HG03469 (cell line): ENCODE results near the gene CNGA4.
"Not testable (repeated sequence)": the region's sequence is repeated elsewhere in the genome, so short reads cannot be mapped to it uniquely, and the experiment has no call there.

Experiments
- ATAC-seq: cut with Tn5 transposase; IDR thresholded peaks from one replicate; pipeline ENCODE4 v1.9.1; 2021; ENCODE audit warnings: mild to moderate bottlenecking, moderate library complexity, moderate number of reproducible peaks; ENCODE audit not compliant: unreplicated experiment

The CNGA4 gene

DNA sequence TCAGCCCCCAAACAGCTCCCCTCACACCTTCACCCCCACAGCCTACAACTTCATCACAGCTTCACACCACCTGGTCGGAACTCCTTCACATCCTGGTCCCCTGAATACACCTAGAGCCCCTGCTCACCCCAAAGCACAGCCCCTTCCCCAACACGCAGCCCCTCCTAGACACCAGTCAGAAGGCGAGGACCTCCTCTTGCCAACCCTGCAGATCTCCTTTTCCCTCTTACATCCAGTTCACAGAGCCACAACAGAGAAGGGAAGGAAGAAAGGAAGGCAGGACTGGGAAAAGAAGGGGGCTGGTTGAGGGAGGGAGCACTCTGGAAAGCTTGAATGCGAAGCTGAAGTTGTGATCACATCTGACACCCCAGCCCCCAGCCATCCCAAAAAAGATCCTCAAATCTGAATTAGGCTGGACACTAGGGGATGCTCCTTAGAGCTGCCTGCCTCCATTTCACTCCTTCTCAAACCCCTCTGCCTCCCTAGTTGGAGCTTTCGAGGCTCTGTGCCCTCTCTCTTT lies 21.4 kb downstream of the CNGA4 start:
- no peak for ATAC-seq

DNA sequence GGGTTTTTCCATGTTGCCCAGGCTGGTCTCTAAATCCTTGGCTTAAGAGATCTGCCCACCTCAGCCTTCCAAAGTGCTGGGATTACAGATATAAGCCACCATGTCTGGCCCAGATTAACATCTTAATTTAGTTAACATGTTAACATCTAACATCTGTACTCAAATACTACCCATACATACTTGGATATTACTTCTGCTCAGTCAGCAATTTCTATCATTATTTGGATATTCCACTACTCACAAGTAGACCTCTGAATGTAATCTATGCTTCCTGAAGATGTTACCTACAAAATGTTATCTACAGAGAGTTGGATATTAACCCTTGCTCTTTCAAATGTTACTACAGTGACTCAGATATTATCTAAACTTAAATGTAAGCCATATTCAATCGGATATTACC lies 24.8 kb downstream of the CNGA4 start:
- no peak for ATAC-seq

DNA sequence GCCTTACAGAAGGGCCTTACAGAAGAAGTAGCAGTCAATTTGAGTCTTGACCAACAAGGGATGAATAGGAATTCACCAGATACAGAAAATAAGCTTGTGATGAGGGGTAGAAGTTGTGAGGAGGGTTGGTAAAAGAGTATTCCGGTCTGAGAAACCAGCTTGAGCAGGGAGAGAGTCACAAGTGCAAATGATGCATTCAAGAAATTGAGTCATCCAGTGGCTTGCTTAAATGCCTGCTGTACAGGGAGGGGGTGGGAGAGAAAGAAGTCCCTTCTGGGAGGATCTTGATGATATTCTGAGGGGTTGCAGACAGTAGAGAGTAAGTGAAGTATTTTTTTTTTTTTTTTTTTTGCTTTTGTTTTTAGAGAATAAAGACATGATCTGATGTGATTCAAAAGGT lies 29.9 kb downstream of the CNGA4 start:
- no peak for ATAC-seq

DNA sequence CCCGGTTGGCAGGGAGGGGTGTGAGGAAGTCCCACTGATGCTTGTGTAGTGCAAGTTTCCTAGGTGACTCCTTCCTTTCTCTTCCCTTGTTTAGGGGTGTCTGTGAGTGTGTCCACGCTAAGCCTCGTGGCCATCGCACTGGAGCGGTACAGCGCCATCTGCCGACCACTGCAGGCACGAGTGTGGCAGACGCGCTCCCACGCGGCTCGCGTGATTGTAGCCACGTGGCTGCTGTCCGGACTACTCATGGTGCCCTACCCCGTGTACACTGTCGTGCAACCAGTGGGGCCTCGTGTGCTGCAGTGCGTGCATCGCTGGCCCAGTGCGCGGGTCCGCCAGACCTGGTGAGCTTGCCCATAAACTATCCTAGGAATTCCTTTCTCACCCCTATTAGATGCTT lies 31.1 kb downstream of the CNGA4 start:
- ATAC-seq, result no peak

DNA sequence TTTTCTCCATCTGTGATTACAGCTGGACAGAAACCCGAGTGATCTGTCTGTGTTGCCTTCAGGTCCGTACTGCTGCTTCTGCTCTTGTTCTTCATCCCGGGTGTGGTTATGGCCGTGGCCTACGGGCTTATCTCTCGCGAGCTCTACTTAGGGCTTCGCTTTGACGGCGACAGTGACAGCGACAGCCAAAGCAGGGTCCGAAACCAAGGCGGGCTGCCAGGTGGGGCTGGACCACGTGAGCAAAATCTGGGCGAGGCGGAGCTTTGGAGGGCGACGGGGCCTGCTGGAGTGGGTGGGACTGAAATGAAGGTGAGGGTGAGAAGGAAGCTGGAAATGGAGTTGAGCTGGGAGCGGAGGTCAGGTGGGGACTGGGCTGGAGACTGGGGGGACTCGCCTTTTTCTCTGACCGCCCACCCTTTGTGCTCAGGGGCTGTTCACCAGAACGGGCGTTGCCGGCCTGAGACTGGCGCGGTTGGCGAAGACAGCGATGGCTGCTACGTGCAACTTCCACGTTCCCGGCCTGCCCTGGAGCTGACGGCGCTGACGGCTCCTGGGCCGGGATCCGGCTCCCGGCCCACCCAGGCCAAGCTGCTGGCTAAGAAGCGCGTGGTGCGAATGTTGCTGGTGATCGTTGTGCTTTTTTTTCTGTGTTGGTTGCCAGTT lies 31.8 kb downstream of the CNGA4 start:
- ATAC-seq, result no peak

DNA sequence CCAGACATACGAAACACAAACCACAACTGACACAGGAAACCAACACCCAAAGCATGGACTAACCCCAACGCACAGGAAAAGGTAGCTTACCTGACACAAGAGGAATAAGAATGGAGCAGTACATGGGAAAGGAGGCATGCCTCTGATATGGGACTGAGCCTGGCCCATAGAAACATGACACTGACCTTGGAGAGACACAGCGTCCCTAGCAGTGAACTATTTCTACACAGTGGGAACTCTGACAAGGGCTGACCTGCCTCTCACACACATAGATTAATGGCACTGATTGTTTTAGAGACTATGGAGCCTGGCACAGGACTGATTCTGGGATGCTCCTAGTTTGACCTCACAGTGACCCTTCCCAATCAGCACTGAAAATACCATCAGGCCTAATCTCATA lies 32.7 kb downstream of the CNGA4 start:
- no peak for ATAC-seq

DNA sequence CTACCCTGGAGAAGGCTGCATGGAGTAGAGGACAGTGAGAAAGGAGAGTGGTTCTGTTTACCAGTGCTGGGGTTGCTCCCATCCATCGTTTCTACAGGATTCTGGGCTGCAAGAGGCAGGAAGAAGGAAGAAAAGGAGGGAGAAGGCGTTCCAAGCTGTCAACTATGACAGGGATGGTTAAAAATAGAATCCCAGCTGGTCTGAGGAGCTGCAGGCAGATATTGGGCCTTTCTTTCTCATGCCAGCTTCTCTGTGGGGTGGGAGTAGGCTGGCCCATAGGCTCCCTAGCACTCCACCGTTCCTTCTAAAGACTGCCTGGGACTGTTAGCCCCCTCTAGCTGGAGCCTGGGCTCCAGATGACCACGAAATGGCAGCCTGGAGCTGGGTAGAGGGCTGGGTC lies 34.3 kb downstream of the CNGA4 start:
- no peak for ATAC-seq

DNA sequence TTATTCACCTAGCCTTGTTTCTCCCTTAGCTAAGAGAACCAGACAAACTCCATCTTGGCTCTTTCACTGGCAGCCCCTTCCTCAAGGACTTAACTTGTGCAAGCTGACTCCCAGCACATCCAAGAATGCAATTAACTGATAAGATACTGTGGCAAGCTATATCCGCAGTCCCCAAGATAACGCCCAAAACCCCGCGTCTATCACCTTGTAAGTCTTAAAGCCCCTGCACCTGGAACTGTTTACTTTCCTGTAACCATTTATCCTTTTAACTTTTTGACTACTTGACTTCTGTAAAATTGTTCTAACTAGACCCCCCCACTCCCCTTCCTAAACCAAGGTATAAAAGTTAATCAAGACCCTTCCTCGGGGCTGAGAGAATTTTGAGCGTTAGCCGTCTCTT lies 41.9 kb downstream of the CNGA4 start:
- ATAC-seq, result not testable (repeated sequence)

DNA sequence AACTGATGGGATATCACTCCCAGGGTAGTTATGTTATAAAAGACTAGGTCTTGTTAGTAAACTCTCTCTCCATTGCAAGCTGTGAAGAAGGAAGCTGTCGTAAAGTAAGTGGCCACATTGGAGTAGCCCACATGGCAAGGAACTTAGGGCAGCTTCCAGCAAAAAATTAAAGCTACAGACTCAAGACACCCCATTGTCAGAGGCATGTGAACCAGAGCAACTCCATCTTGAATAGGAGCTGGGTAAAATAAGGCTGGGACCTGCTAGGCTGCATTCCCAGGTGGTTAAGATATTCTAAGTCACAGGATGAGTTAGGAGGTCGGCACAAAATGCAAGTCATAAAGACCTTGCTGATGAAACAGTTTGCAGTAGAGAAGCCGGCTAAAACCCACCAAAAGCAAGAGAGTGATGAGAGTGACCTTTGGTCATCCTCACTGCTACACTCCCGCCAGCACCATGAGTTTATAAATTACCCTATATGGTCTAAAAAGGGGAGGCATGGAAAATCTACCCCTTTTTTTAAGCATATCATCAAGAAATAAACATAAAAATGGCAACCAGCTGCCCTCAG lies 44.6 kb downstream of the CNGA4 start:
- ATAC-seq, result no peak

DNA sequence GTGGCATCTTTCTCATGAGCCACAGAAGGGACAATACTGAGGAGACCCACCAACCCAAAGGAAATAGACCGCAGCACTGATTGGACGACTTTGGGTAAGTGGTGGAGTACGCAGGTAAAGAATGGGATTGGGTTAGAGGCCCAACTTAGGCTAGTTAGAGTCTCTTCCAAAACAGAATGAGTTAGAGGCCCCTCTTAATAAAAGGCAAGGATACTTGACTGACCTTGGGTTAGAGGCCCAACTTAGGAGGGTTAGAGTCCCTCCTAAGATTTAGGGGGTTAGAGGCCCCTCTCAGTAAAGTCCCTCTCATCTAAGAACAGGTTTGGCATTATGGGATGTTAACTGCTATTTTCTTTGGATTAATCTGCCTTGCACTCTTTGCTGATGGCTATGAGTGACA lies 45.4 kb downstream of the CNGA4 start:
- no peak for ATAC-seq

DNA sequence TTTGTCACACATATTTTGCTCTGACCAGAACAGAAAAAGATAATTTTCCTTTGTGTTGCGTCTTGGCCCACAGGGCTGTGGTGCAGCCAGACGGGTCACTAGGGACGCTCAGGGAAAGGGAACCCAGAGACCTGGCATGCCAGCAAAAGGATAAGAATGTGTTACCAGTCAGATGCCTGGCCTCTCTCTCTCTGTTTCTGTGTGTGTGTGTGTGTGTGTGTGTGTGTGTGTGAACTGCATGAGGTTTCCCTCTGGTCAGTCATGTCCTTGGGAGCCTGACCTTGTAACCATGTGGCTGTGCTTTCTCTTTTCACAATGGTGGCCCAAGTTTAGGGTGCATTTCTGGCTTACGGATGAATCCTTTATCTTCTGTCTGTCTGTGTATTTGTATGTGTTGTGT lies 46.1 kb downstream of the CNGA4 start:
- no peak for ATAC-seq
